GM18499 (cell line): ENCODE results near the gene RFPL2.
"Not testable (repeated sequence)": the region's sequence is repeated elsewhere in the genome, so short reads cannot be mapped to it uniquely, and the experiment has no call there.

Experiments used
- ATAC-seq: cut with Tn5 transposase; IDR thresholded peaks from one replicate; pipeline ENCODE4 v1.9.1; 2021; ENCODE audit warnings: moderate number of reproducible peaks; ENCODE audit not compliant: insufficient read depth, unreplicated experiment

Gene RFPL2

DNA sequence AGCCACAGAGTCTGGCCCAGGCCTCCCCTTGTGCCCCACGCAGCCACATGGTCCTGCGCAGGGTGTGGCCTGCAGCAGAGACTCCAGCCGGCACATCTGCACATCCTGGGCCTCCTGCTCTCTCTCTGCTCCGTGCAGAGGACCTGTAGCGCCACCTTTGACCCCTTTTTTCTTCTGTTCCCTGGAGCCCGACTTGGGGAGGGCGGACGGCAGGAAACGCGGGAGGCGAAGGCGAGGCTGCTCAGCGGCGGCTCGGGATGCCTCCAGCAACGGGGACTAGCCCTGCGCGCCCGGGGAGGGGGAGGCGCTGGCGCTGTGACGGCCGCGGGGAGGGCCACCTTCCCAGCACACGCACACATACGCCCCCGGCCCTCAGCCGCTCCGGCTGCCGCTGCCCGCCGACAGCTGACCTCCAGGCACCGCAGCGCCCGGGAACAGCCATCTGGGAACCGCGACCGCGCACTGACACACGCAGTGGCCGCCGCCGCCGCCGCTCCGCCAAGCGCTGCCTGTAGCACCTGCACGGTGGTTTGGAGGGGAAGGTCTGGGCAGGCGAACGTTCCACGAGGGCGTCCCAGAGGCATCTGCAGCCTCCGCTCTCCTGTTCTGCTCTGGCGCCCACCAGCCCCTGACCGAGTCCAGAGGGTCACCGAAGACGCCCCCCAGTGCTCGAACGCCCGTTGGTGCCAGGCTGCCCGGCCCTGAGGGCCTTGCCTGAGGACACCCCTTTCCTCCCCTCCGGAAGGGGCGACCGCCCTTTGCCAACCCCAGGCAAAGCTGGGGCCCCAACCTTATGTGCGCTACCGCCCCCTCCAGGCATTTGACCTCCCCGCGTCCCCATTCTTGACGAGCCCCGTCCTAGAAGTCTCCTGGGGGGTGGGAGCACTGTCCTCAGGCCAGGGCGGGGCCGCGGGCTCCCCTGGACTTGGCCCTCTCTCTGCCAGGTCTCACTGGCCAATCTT, 28.9 kb downstream of the RFPL2 start:
- ATAC-seq = no peak

DNA sequence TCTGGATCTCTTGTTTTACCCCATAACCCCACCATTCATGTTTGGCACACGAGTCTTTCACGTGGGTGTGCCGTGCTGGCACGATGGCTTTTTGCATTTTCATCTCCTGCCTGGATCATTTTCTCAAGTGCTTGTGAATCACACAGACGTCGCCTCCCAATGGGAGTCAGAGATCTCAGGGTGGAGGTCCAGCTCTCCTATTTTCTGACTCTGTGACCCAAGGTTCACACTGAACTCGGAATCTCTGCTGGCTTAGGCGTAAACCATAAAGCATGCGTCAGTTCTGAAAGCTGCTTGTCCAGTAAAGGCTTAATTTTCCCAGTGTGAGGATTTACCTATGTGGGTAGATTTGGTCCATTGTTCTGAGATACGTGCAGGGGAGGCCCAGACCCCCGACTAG, 29.8 kb downstream of the RFPL2 start:
- no peak for ATAC-seq

DNA sequence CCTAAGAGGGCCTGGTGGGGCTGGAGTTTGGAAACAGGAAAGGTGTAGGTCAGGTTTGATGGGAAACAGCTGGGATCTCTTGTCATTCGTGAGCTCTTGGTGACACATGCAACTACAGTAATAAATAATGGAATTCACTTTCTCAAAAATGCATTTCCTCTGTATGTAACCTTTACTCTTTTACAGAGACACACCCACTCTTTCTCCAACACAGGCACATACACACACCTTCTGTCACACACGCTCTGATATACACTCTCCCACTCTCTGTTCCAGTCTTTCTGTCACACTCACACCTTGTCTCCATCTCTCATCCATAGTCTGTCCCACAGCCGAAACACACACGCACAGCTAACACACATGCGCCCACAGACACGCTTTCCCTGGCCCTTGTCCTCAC, 39.2 kb downstream of the RFPL2 start:
- ATAC-seq = no peak

DNA sequence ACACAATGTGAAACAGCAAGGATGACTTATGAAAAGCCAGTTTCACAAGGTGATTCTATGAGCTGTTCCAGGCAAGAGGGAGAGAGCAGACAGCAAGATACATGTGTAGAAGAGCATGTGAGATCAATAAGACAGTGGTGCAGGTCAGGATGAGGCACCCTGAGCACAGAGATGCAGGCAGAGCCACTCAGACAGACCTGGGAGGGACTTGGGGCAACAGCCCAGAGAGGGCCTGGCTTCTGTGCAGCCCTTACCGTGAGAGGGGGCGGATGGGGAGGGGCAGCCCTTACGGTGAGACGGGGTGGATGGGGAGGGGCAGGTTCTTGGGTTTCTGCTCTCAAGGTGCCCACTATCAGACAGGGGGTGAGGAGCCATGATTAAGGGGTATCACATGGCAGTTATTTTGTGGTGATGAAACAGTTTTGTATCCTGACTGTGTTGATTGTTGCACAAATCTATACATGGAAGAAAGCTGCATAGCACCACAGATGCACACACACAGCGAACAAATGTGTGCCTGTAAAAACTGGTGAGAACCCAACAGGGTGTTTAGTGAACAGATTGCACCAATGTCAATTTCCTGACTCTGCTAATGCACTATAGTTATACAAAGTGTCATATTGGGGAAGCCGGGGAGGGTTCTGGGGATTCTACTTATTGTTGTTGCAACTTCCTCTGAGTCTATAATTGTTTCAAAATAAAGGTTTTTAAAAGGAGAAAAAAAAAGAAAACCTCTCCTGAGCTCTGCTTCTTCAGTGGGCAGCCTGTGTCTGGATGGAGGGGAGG, 40.6 kb downstream of the RFPL2 start:
- no peak for ATAC-seq

DNA sequence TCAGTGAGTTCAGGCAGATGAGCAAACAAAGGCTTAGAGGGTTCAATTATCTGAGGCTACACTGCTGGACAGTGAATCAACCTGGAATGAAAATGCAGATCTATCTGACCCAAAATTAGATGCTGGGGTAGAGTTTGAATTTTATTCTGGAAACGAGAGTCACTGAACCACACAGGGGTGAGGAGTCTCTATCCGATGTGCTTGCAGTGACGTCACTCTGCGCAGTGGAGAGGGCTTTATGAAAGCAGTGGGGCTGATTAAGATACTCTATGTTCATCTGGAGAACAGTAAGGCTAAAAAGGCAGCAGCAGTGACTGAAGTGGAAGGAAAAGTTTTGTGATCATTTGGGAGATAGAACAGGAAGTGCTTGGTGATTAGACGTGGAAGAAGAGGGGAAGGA, 44.5 kb downstream of the RFPL2 start:
- not testable (repeated sequence) for ATAC-seq

DNA sequence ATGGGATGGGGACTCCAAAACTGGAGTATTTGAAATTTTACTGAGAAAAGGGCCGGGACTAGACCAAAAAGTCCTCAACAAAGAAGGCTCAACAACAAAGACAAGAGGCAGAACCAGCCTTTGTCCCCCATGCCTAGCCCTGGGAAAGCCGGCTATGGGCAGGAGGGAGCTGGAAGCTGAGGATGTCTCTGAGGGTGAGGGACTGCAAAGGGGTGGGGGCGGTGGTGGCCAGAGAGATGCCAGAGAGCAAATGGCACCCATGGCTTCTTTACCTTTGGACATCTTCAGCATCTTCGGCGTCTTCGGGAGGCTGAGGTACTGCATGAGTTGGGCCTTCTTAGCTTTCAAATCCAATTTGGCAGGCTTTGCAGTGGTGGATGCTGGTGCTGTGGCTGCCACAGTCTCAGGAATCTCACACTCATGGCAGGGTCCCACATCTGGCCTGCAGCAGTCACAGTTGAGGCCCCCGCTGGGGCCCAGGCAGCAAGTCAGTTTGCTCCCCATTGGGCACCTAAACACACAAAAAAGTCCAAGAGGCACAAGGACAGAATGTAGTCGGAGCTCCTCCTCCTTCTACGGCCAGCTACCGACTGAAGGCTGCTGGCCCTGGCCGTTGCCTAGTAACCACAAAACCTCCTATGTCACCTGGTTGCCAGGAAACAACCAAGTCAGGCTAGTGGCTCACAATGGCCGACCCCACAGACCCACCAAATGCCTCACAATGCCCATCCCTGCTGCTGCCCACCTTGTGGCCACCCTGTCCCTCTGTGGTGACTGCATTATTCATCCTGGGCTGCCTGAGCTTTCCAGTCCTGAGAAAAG, 46.0 kb downstream of the RFPL2 start, which contains the start of gene C22orf42:
C22orf42 (minus strand) TSS at position 592 of the 822 bp plus-strand sequence; CDS start at position 504, 88 bp downstream.
- ATAC-seq = no peak

DNA sequence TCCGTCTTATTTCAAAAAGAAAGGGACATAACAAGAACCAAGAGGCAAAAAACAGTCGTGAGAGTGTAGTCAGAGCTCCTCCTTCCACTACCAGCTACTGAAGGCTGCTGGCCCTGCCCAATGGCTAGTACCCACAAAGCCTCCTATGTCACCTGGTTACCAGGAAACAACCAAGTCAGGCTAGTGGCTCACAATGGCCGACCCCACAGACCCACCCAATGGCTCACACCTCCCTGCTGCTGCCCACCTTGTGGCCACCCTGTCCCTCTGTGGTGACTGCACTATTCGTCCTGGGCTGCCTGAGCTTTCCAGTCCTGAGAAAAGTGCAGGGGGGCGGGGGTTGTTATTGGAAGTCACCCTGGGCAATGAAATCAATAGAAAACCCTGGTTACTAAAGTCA, 47.2 kb downstream of the RFPL2 start:
- not testable (repeated sequence) for ATAC-seq

DNA sequence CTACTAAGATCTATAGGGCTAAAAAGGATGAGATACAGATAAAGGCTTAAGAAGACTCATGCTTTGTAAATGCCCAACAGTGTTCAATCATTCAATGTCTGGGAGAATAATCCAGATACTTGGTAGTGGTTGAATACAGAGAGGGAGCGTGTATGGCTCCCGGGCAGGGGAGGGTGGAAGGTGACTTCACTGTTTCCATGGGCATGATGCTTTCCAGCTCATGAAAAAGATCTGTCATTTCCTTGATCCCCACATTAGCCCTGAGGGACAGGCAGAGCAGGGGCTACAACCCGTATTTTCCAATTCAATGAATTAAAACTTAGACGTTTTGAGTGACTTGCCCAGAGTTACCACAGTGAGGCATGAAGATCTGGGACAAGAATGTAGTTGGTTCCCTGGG, 50.1 kb downstream of the RFPL2 start:
- not testable (repeated sequence) for ATAC-seq

DNA sequence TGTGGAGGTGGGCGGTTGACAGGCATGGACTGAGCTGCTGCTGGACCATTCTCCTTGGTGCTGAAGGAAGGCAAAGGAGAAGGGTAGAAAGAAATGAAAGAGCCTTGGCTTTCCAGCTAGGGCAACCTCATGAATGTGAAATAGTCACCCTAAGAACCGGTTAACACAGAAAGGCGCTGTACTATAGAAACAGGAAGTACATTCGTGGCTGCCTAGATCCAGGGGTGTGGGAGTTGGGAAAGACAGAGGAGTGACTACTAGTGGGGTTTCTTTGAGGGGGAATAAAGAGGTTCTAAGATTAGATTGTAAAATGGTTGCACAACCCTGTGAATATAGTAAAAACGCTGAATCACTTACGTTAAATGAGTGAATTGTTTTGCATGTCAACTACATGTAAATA, 53.2 kb downstream of the RFPL2 start:
- ATAC-seq = not testable (repeated sequence)

DNA sequence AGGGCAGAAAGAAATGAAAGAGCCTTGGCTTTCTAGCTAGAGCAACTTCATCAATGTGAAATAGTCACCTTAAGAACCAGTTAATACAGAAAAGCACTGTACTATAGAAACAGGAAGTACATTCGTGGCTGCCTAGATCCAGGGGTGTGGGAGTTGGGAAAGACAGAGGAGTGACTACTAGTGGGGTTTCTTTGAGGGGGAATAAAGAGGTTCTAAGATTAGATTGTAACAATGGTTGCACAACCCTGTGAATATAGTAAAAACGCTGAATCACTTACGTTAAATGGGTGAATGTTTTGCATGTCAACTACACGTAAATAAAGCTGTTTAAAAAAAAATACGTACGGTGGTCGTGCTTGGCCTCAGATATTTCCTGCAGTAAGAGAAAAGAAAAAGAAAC, 54.2 kb downstream of the RFPL2 start:
- not testable (repeated sequence) for ATAC-seq

DNA sequence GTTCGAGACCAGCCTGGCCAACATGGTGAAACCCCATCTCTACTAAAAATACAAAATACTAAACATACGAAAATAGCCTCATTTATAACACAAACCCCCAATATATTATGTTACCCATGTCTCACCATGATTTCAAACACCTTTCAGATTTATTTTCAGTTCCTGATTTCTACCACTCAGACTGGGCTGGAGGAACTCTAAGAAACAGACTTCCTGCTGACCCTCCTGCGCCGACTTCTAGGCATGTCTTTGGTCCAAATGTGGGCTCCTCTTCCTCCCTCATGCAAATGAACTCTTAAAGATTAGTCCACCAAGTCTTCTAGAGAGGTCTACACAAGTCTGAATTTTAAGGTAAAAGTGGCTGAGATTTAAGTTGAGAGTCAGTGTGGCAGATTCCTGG, 56.5 kb downstream of the RFPL2 start:
- ATAC-seq = not testable (repeated sequence)

DNA sequence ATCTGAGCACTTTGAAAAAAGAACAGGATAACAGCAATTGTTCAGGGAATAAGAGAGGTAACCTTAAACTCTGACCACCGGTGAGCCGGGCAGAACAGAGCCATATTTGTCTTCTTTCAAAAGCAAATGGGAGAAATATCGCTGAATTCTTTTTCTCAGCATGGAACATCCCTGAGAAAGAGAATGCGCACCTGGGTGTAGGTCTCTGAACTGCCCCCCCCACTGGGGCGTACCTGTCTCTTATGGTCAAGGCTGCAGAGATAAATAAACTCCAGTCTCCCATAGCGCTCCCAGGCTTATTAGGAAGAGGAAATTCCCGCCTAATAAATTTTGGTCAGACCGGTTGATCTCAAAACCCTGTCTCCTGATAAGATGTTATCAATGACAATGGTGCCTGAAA, 57.7 kb downstream of the RFPL2 start:
- not testable (repeated sequence) for ATAC-seq

DNA sequence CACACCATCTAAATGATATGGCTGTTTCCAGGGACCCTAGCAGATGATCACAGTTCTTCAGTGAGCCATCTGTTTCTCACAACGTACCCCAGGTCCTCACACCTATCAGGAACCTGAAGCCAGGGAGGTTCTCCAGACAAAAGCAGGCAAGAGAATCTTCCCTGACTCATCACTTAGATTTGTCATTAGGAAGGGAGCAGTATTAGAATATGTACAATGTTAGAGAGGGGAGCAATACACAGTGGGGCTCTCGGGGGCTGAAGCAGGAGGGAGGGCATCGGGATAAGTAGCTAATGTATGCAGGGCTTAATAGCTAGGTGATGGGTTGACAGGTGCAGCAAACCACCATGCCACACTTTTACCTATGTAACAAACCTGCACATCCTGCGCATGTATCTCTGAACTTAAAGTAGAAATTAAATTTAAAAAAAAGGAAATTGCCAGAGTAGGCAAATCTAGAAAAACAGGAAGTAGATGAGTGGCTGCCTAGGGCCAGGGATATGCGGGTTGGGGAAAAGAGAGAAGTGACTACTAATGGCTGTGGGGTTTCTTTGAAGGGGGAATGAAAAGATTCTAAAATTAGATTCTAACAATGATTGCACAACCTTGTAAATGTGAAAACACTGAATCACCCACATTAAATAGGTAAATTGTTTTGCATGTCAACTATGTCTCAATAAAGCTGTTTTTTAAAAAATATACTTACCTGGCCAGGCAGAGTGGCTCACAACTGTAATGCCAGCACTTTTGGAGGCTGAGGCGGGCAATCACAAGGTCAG, 60.2 kb downstream of the RFPL2 start:
- no peak for ATAC-seq

DNA sequence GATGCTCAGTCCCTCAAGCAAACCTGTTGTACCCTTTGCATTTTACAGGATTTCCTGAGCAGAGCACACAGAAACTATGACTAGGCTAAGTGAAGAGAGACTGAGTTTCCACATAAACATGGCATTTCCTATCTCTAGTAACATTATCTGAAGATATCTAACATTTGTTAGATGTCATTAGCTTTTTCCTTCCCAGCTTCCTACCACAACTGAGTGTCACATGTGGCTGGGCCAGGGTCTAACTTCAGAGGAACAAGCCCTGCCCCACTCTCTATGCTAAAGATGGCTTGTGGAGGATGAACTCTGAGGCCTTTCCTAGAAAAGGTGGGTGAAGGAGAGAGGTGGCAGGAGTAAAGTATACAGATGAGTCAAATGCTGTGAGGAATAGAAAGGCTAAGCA, 62.3 kb downstream of the RFPL2 start:
- ATAC-seq = no peak

DNA sequence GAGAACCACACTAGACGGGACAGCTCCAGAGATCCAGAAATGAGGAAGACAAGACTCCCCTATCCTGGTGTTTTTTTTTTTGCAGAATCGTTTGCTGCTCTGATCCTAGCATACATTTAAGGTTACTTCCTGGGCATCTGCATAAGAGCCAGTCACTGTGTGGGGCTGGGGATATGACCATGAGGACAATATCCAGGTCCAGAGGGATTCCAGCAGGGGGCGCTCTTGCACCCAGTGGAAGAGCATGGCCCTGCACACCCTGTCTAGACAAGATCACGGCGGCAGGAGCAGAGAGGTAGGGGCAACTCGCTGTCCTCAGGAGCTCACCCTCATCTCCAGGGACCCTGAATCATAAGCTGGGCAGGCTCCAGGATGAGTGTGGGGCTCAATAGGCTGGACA, 64.2 kb downstream of the RFPL2 start:
- ATAC-seq = not testable (repeated sequence)
